HG02885 (cell line): ENCODE data around the gene AVPR1B.
A peak's percentile ranks its signal among the peaks of the same experiment; 100 is the strongest.

Experiments used
- ATAC-seq: cut with Tn5 transposase; IDR thresholded peaks from one replicate; pipeline ENCODE4 v1.9.1; 2021; ENCODE audit warnings: mild to moderate bottlenecking; ENCODE audit not compliant: unreplicated experiment, poor library complexity

Gene AVPR1B

GRCh38 chr1:206112600-206113301 is 4.4 kb downstream of the AVPR1B start:
- ATAC-seq: no peak

GRCh38 chr1:206111271-206111927 is 5.8 kb downstream of the AVPR1B start:
- no peak for ATAC-seq

GRCh38 chr1:206110820-206111219 is 6.4 kb downstream of the AVPR1B start:
- no peak for ATAC-seq

DNA sequence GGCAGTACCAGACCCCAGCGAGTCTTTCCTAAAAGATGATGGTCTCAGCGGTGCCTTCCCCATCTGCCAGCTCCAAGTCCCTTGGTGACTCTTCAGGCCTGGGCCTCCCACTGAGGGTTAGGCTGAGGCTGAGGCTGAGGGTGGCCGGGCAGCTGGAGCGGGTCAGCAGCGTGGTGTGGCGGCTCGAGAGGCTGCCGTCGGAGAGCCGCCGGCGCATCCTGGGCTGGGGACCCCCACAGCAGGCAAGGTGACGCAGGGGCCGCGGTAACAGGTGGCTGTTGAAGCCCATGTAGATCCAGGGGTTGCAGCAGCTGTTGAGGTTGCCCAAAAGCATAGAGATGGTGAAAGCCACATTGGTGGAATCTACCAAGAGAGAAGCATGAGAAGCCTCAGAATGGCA is 7.0 kb downstream of the AVPR1B start:
- no peak for ATAC-seq

DNA sequence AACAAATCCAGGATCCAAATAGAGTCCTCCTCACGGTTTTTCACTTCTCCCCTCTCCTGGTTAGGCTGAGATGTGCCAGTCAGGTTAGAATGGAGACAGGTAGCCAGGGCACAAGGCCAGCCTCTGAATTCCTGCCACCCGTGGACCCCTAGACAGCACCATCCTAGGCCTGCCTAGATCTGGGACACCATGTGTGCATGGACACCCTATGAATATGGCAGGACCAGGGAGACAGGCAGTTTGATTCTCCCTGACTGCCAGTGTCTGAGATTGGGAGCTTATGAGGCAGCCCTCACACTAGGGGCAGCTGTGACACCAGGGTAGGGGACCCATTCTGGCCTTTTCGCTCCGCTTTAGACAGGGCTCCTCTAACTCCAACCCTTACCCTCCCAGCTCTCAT is 7.5 kb downstream of the AVPR1B start:
- ATAC-seq: no peak

GRCh38 chr1:206108635-206109034 is 8.6 kb downstream of the AVPR1B start:
- no peak for ATAC-seq

- ATAC-seq: no peak
Observed at GRCh38 chr1:206107168-206107544, 10.0 kb downstream of the AVPR1B start.

GRCh38 chr1:206106328-206107167 is 10.6 kb downstream of the AVPR1B start:
- ATAC-seq: peak; percentile 56

DNA sequence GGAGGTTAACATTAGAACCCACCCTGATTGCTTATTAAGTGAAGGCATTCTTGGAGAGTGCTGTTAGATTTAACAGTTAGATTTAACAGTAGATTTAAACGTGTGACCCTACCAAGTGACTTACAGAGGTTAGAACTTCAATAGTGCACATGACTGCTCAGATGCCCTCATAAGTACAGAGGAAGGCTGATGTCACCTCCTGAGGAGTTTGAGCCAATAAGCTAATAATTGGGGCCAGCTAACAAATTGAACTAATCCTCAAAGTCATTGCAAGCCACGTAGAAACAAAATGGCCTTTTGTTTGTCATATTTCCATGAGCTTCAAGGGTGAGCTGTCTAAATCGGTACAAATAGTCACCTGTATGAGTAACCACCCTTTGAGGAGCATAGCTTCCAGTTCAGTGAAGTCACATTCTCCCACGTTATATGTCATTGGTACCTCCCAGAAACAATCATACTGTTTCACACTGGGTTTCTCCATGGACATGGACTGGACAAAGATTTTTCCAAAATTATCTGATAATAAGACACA is 11.7 kb downstream of the AVPR1B start:
- ATAC-seq: no peak

GRCh38 chr1:206103979-206104378 is 13.2 kb downstream of the AVPR1B start:
- ATAC-seq: no peak

DNA sequence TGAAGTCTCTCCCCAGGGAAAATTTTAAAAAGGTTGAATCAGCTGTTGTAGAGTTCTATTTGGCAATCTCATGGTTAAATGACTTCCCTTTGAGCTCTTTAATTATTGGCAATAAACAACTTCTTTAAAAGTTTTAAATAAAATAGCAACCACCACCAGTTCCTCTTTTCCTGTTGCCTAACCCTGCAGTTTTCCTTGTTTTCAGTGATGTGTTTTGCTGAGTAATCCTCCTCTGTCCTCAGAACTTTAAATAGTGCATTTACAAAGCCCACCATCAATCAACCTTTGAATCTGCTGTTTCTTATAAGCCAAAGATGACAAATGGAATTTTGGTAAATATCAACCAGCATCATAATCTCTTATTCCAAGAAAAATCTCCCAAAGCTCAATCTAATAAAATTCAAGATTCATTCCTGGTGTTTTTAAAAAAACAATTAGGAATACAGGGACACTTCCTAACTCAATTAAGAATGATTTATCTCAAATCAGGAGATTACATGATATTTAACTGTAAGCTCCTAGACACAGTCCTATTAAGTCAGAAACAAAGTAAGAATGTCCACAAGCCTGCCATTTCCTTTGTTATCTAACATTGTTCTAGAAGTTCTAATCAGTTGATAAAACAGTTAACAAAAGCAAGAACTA is 14.8 kb downstream of the AVPR1B start:
- no peak for ATAC-seq

DNA sequence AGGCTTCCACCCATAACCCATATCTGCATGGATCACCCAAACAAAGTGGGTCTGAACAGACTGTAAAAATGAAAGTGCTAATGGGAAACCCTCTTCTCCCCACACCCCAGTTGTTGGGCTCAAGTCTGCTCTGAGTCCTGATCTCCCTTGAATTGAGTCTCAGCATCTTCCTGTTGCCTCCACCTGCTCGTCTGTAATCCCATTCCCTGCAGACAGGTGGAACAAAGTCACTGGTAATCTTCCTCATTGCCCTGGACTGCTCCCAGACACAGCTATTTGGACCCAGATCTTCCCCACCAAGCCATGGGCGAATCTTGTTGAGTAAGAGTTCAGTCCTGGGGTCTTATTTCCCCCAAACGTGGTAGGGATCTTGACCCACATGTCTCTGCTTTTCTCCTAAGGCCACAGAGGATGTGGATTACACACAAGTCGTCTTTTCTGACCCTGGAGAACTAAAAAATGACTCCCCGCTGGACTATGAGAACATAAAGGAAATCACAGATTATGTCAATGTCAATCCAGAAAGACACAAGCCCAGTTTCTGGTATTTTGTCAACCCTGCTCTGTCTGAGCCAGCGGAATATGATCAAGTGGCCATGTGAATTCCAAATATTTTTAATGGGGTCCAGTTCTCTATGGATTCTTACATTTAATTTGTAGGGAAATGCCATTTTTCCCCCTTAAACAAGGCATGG is 15.7 kb downstream of the AVPR1B start:
- no peak for ATAC-seq

- ATAC-seq: no peak
Observed at GRCh38 chr1:206100226-206100815, 16.9 kb downstream of the AVPR1B start.

- ATAC-seq: no peak
Observed at GRCh38 chr1:206098242-206098919, 18.8 kb downstream of the AVPR1B start.

DNA sequence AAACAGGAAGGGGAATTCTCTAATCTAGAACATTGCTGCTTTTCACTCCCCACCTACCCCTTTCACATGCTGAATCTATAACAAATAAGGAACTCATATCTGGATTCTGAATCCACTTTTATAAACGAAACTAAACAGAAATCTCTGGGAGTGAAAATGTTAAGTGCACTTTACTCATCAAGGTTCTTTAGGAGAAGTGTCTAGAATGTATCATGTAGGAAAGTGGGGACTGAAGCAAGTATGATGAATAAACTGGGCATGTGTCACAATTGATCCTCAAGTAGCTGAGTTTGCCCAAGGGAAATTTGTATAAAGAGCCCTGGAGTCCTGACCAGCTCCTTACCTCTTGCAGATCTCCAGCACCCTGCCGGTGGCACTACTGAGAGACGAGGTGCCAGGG is 19.8 kb downstream of the AVPR1B start:
- ATAC-seq: no peak

GRCh38 chr1:206094024-206094423 is 23.2 kb downstream of the AVPR1B start:
- no peak for ATAC-seq

GRCh38 chr1:206089341-206089740 is 27.8 kb downstream of the AVPR1B start:
- ATAC-seq: no peak

DNA sequence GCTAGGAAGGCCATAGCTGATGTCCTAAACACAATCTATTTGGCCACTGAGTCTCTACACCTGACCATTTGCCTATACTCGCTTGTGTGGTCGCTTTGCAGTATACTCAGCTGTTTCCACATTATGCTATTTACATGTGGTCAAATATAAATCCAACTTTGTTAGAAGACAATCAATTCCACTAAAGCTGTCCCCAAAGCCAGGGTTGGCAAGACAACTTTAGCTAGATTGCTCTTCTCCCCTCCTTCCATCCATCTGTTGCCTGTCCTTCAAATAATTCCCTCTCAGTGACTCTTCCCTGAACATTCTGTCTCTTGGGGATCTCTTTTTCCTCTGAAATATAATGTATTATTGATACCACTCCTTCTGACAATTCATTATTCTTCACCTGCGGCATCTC is 30.1 kb downstream of the AVPR1B start:
- ATAC-seq: no peak

GRCh38 chr1:206083750-206084149 is 33.4 kb downstream of the AVPR1B start:
- no peak for ATAC-seq
